H1 (cell line): ENCODE results near the gene ARFGEF3. TPM values are rescaled to one million over a fixed set of nuclear protein-coding genes. Genes with fewer than 3 reads are reported as not detected.

Experiments used
- CTCF ChIA-PET: fragments of 300-600 bp; sonication (Branson Sonifier 250); formaldehyde crosslinking; loops from one replicate; lab custom pipeline; 2021; ENCODE audit not compliant: partially characterized antibody; lab: Charles Lee
- POLR2A ChIA-PET: fragments of 300-600 bp; sonication (Branson Sonifier 250); formaldehyde crosslinking; loops from one replicate; lab custom pipeline; 2021; ENCODE audit warnings: inconsistent platforms; ENCODE audit not compliant: partially characterized antibody; lab: Charles Lee
- DNase-seq, 2 experiments: peaks; one replicate each; pipeline versions ENCODE4 v3.0.0 to v3.0.0-alpha.2; 2010 to 2022; ENCODE audit warnings: low spot score in 2 of 2, low read depth in 1 of 2, mixed read lengths in 1 of 2
- FAIRE-seq: peaks from 2 replicates; lab custom pipeline; 2011; peaks lifted over from hg19 to GRCh38; lab: Jason Lieb, UNC
- H2AFZ ChIP-seq: 2 replicates; pipeline ENCODE4 v1.8.1; 2012; ENCODE audit warnings: low read length, inconsistent platforms
- H2AK5ac ChIP-seq: 2 replicates; pipeline ENCODE4 v1.6.1; 2013; ENCODE audit warnings: low read depth, low read length
- H2BK120ac ChIP-seq: replicated peaks from 2 replicates; pipeline ENCODE3; 2013; ENCODE audit warnings: low read depth, low read length, inconsistent platforms
- H2BK12ac ChIP-seq: 2 replicates; pipeline ENCODE4 v1.6.1; 2013; ENCODE audit warnings: low read depth, low read length
- H2BK15ac ChIP-seq: 2 replicates; pipeline ENCODE4 v1.6.1; 2013; ENCODE audit warnings: low read length
- H2BK20ac ChIP-seq: 2 replicates; pipeline ENCODE4 v1.6.1; 2013; ENCODE audit warnings: low read length
- H2BK5ac ChIP-seq: 2 replicates; pipeline ENCODE4 v1.6.1; 2013; ENCODE audit warnings: low read depth, low read length
- H3K14ac ChIP-seq: 2 replicates; pipeline ENCODE4 v1.6.1; 2013; ENCODE audit warnings: inconsistent platforms; ENCODE audit not compliant: insufficient read length
- H3K18ac ChIP-seq: 2 replicates; pipeline ENCODE4 v1.6.1; 2013; ENCODE audit warnings: low read length; ENCODE audit errors: extremely low read depth
- H3K23ac ChIP-seq: 2 replicates; pipeline ENCODE4 v1.6.1; 2013; ENCODE audit warnings: inconsistent platforms; ENCODE audit not compliant: insufficient read length
- H3K23me2 ChIP-seq: 2 replicates; pipeline ENCODE4 v1.6.1; 2013; ENCODE audit warnings: low read depth, low read length
- H3K27ac ChIP-seq: 2 replicates; pipeline ENCODE4 v1.6.1; 2011; ENCODE audit warnings: low read depth, low read length, inconsistent platforms
- H3K27me3 ChIP-seq, 4 experiments: replicated peaks in 1 of 4; 1 replicate in 1 of 4; 2 replicates in 3 of 4; pipeline versions ENCODE4 v1.6.1 to v1.8.1; 2011 to 2013; ENCODE audit warnings: low read length in 3 of 4, mild to moderate bottlenecking in 3 of 4, inconsistent platforms in 2 of 4, mixed read lengths in 2 of 4, moderate library complexity in 1 of 4; ENCODE audit not compliant: control insufficient read depth in 3 of 4, insufficient read depth in 3 of 4; ENCODE audit errors: extremely low read depth in 1 of 4
- H3K36me3 ChIP-seq, 4 experiments: 2 replicates each; pipeline versions ENCODE4 v1.6.1 to v1.8.1; 2011 to 2013; ENCODE audit warnings: mild to moderate bottlenecking in 4 of 4, low read length in 3 of 4, moderate library complexity in 2 of 4, control low read depth in 1 of 4, inconsistent platforms in 1 of 4; ENCODE audit not compliant: insufficient read depth in 4 of 4, control insufficient read depth in 2 of 4
- H3K4ac ChIP-seq: replicated peaks from 2 replicates; pipeline ENCODE3; 2013; ENCODE audit warnings: low read length, low read depth, mixed read lengths, inconsistent platforms; ENCODE audit not compliant: insufficient read length
- H3K4me1 ChIP-seq, 4 experiments: replicated peaks in 1 of 4; 1 replicate in 1 of 4; 2 replicates in 3 of 4; pipeline versions ENCODE4 v1.6.1 to v1.8.1; 2011 to 2013; ENCODE audit warnings: low read length in 3 of 4, inconsistent platforms in 2 of 4, mixed read lengths in 1 of 4; ENCODE audit not compliant: insufficient read depth in 4 of 4, control insufficient read depth in 3 of 4
- H3K4me2 ChIP-seq, 2 experiments: 2 replicates each; pipeline versions ENCODE4 v1.6.1 to v1.8.1; 2011 to 2013; ENCODE audit warnings: low read depth in 2 of 2, low read length in 2 of 2, control low read depth in 1 of 2, inconsistent platforms in 1 of 2, mild to moderate bottlenecking in 1 of 2; ENCODE audit not compliant: insufficient read depth in 1 of 2
- H3K4me3 ChIP-seq, 4 experiments: fragments of 200-600, 300-600 bp in 1 of 4; sonication (generic), shearing (Covaris generic), sonication (Bioruptor Twin) in 1 of 4; 2 replicates each; pipeline versions ENCODE4 v1.5.1 to v1.8.1; 2011 to 2016; ENCODE audit warnings: low read length in 4 of 4, low read depth in 3 of 4, control low read depth in 2 of 4, inconsistent platforms in 2 of 4, mild to moderate bottlenecking in 2 of 4, mixed read lengths in 1 of 4, moderate library complexity in 1 of 4; ENCODE audit not compliant: insufficient read depth in 2 of 4; ENCODE audit errors: extremely low read depth in 1 of 4
- H3K56ac ChIP-seq: replicated peaks from 2 replicates; pipeline ENCODE3; 2013; ENCODE audit warnings: low read depth, mild to moderate bottlenecking, mixed read lengths, low read length, inconsistent platforms; ENCODE audit not compliant: insufficient read length
- H3K79me1 ChIP-seq: 2 replicates; pipeline ENCODE4 v1.6.1; 2013; ENCODE audit warnings: low read depth, low read length, control low read depth
- H3K79me2 ChIP-seq, 2 experiments: 2 replicates each; pipeline versions ENCODE4 v1.6.1 to v1.8.1; 2012 to 2013; ENCODE audit warnings: low read length in 2 of 2, mild to moderate bottlenecking in 2 of 2, inconsistent platforms in 1 of 2; ENCODE audit not compliant: insufficient read depth in 2 of 2, control insufficient read depth in 1 of 2
- H3K9ac ChIP-seq, 4 experiments: replicated peaks in 1 of 4; 1 replicate in 1 of 4; 2 replicates in 3 of 4; pipeline versions ENCODE4 v1.6.1 to v1.8.1; 2011 to 2013; ENCODE audit warnings: low read depth in 3 of 4, low read length in 3 of 4, control low read depth in 2 of 4, mild to moderate bottlenecking in 2 of 4, moderate library complexity in 2 of 4, inconsistent platforms in 1 of 4; ENCODE audit errors: extremely low read depth in 1 of 4
- H3K9me3 ChIP-seq, 2 experiments: 2 replicates each; pipeline versions ENCODE4 v1.6.1 to v1.8.1; 2012 to 2013; ENCODE audit warnings: mild to moderate bottlenecking in 2 of 2, moderate library complexity in 2 of 2, control low read depth in 1 of 2, inconsistent platforms in 1 of 2, low read depth in 1 of 2, low read length in 1 of 2, mixed read lengths in 1 of 2; ENCODE audit not compliant: insufficient read depth in 2 of 2
- H4K20me1 ChIP-seq, 2 experiments: replicated peaks in 1 of 2; 2 replicates each; pipeline versions ENCODE3 to v1.8.1; 2011 to 2013; ENCODE audit warnings: inconsistent platforms in 2 of 2, low read length in 2 of 2, mild to moderate bottlenecking in 1 of 2; ENCODE audit not compliant: insufficient read depth in 2 of 2, control insufficient read depth in 1 of 2
- H4K5ac ChIP-seq: 2 replicates; pipeline ENCODE4 v1.6.1; 2013; ENCODE audit warnings: low read length, low read depth, mixed read lengths, inconsistent platforms; ENCODE audit not compliant: insufficient read length
- H4K8ac ChIP-seq: 2 replicates; pipeline ENCODE4 v1.8.0; 2013; ENCODE audit warnings: mild to moderate bottlenecking, moderate library complexity, low read length, inconsistent platforms; ENCODE audit not compliant: insufficient read depth; ENCODE audit errors: extremely low read depth
- H4K91ac ChIP-seq: replicated peaks from 2 replicates; pipeline ENCODE3; 2013; ENCODE audit warnings: low read length, mixed read lengths, inconsistent platforms; ENCODE audit not compliant: insufficient read length
- EGR1 ChIP-seq: IDR thresholded peaks from 2 replicates; pipeline ENCODE4 v1.6.1; 2011; ENCODE audit warnings: low read depth, low read length, borderline replicate concordance
- SAP30 ChIP-seq: fragments of 300-600 bp; sonication (generic); IDR thresholded peaks from 2 replicates; pipeline ENCODE4 v1.7.1; 2012; ENCODE audit warnings: low read length, moderate library complexity, mild to moderate bottlenecking, inconsistent platforms; ENCODE audit not compliant: insufficient read depth, insufficient replicate concordance
- SIN3A ChIP-seq, 2 experiments: IDR thresholded peaks in 1 of 2; conservative IDR thresholded peaks in 1 of 2; 2 replicates each; pipeline ENCODE4 v1.6.1; 2011 to 2012; ENCODE audit warnings: low read length in 2 of 2, improper control_type of control experiment in 1 of 2, low read depth in 1 of 2, mild to moderate bottlenecking in 1 of 2
- TAF7 ChIP-seq: optimal IDR thresholded peaks from 2 replicates; pipeline ENCODE3; 2011; ENCODE audit warnings: low read depth, mild to moderate bottlenecking, inconsistent platforms, low read length, moderate library complexity, borderline replicate concordance
- polyA plus RNA-seq, 7 experiments: library from polyadenylated mRNA; depleted of rRNA in 3 of 7; stranded (reverse) in 5 of 7; unstranded in 2 of 7; fragments of >200 nt in 5 of 7; fragments of 200-250 nt in 2 of 7; gene quantifications; 1 replicate in 5 of 7; 2 replicates in 1 of 7; 4 replicates in 1 of 7; pipeline versions ENCODE4 v1.2.1 to v1.2.3, GENCODE V29; 2011 to 2013; ENCODE audit warnings: missing spikeins in 2 of 7, mixed read lengths in 2 of 7
- total RNA-seq: library from RNA; stranded (reverse); fragmentation: NEBNext Ultra II Directional; extraction: Animal tissue kit (Norgen Biotek cat#: 25700); gene quantifications from 2 replicates; pipeline ENCODE4 v1.2.1, GENCODE V29; 2021
- TF ChIP-seq, protein P1 (sequence below): IDR thresholded peaks from 2 replicates; pipeline ENCODE4 v1.6.1; 2011; ENCODE audit warnings: low read length, improper control_type of control experiment

The ARFGEF3 gene
- total and polyA plus RNA-seq, 2 of the 8 experiments (the other 6 are each of a cell fraction or from before 2014, with no cell fraction given): 5.8 to 23.2 TPM

- Histone ChIP-seq H3K23ac (no peak overlapping the region), H3K4me2 (no peak overlapping the region), H2BK12ac (no peak overlapping the region), H4K20me1 (no peaks in the 10 kb centered on the region), H3K14ac (no peak overlapping the region), H3K36me3 (peaks cover 0 to 2% (median 0%) of the 10 kb centered on the region in 4 experiments; a peak in 2 of 8 replicates), H2BK5ac (no peak overlapping the region), H3K56ac (no peak overlapping the region), H4K5ac (no peak overlapping the region), H2BK120ac (no peak overlapping the region), H3K79me2 (no peaks in the 10 kb centered on the region), H2BK20ac (no peak overlapping the region), H3K9ac (no peak overlapping the region), H3K18ac (no peak overlapping the region), H2BK15ac (no peak overlapping the region), H3K4me1 (peaks cover 0 to 3% (median 3%) of the 10 kb centered on the region in 4 experiments; a peak in 3 of 7 replicates), H3K27ac (no peak overlapping the region), H3K79me1 (no peaks in the 10 kb centered on the region), H4K8ac (no peak overlapping the region), H3K27me3 (no peaks in the 10 kb centered on the region), H3K9me3 (no peaks in the 10 kb centered on the region), H3K23me2 (no peaks in the 10 kb centered on the region), H2AK5ac (no peak overlapping the region), H3K4me3 (no peak overlapping the region), H3K4ac (no peak overlapping the region), H4K91ac (no peak overlapping the region), H2AFZ (no peak overlapping the region)
- POLR2A ChIA-PET: no interaction called here
- DNase-seq (no peak), FAIRE-seq (no peak)
- CTCF ChIA-PET: interaction anchor here (1.3 kb wide), 1 partner anchor 132 kb away, joined by 3 read pairs; no protein-coding TSS in a partner anchor
- TF ChIP-seq EGR1: no peak
- no peak for TF ChIP-seq TAF7
- TF ChIP-seq SAP30: no peak
- TF ChIP-seq SIN3A (conservative IDR thresholded peaks at IDR 0.05 in 1 of 2, IDR thresholded peaks at IDR 0.05 in 1 of 2; ENCODE audit: low read depth in 1 of 2, low read length in 2 of 2): no peak
- TF ChIP-seq, protein P1, sequence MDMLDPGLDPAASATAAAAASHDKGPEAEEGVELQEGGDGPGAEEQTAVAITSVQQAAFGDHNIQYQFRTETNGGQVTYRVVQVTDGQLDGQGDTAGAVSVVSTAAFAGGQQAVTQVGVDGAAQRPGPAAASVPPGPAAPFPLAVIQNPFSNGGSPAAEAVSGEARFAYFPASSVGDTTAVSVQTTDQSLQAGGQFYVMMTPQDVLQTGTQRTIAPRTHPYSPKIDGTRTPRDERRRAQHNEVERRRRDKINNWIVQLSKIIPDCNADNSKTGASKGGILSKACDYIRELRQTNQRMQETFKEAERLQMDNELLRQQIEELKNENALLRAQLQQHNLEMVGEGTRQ: no peak
Measured at GRCh38 chr6:138343112-138343511, 181.4 kb downstream of the ARFGEF3 start.
